ENCODE measurements around the gene EEF1AKMT1.

The EEF1AKMT1 gene

GRCh38 chr13:20773194-20774080 lies at the start of gene EEF1AKMT1:
Gene EEF1AKMT1, minus strand, starts transcription at chr13:20773961. Its CDS starts 16,363 bp downstream, at chr13:20757598.
- peak; percentile 88 to 94 for DNase-seq

GRCh38 chr13:20823071-20823470 lies 49.3 kb upstream of the EEF1AKMT1 start:
- DNase-seq: no peak

- DNase-seq: no peak
Observed at GRCh38 chr13:20822406-20822805, 48.6 kb upstream of the EEF1AKMT1 start.

- no peak for DNase-seq
Observed at GRCh38 chr13:20819715-20820114, 46.0 kb upstream of the EEF1AKMT1 start.

- no peak for DNase-seq
Observed at GRCh38 chr13:20815464-20815863, 41.7 kb upstream of the EEF1AKMT1 start.

GRCh38 chr13:20814224-20814910 lies 40.6 kb upstream of the EEF1AKMT1 start:
- no peak for DNase-seq

GRCh38 chr13:20812890-20813289 lies 39.1 kb upstream of the EEF1AKMT1 start:
- DNase-seq: no peak

GRCh38 chr13:20810808-20811207 lies 37.0 kb upstream of the EEF1AKMT1 start:
- DNase-seq: no peak

- DNase-seq: no peak
Observed at GRCh38 chr13:20808874-20809273, 35.1 kb upstream of the EEF1AKMT1 start.

GRCh38 chr13:20803180-20803965 lies 29.6 kb upstream of the EEF1AKMT1 start:
- DNase-seq: no peak

GRCh38 chr13:20801707-20802106 lies 27.9 kb upstream of the EEF1AKMT1 start:
- DNase-seq: no peak

GRCh38 chr13:20799726-20800416 lies 26.1 kb upstream of the EEF1AKMT1 start:
- no peak for DNase-seq

GRCh38 chr13:20798027-20798426 lies 24.3 kb upstream of the EEF1AKMT1 start:
- DNase-seq: no peak

- no peak for DNase-seq
Observed at GRCh38 chr13:20796791-20797508, 23.2 kb upstream of the EEF1AKMT1 start.

- DNase-seq: no peak
Observed at GRCh38 chr13:20789665-20790064, 15.9 kb upstream of the EEF1AKMT1 start.

GRCh38 chr13:20788312-20788711 lies 14.6 kb upstream of the EEF1AKMT1 start:
- DNase-seq: no peak

GRCh38 chr13:20787180-20787579 lies 13.4 kb upstream of the EEF1AKMT1 start:
- no peak for DNase-seq

GRCh38 chr13:20782116-20782708 lies 8.5 kb upstream of the EEF1AKMT1 start:
- DNase-seq: no peak

- DNase-seq: no peak
Observed at GRCh38 chr13:20780317-20780716, 6.6 kb upstream of the EEF1AKMT1 start.

- peak in 1 of 2 experiments; percentile 16 for DNase-seq
Observed at GRCh38 chr13:20779405-20779804, 5.6 kb upstream of the EEF1AKMT1 start.

GRCh38 chr13:20778311-20778710 lies 4.5 kb upstream of the EEF1AKMT1 start:
- no peak for DNase-seq

- DNase-seq: no peak
Observed at GRCh38 chr13:20776751-20777150, 3.0 kb upstream of the EEF1AKMT1 start.
